Mesothelial cell of epicardium (in vitro differentiated cells): ENCODE results near the gene CDHR3. TPM values are rescaled to one million over a fixed set of nuclear protein-coding genes. Genes with fewer than 3 reads are reported as not detected.
"Not testable (repeated sequence)": the region's sequence is repeated elsewhere in the genome, so short reads cannot be mapped to it uniquely, and the experiment has no call there.

Experiments
- DNase-seq, 2 experiments: peaks; one replicate each; pipeline ENCODE4 v3.0.0; 2021; ENCODE audit warnings: low spot score in 2 of 2; ENCODE audit not compliant: unreplicated experiment in 2 of 2
- H3K27ac Mint-ChIP-seq: 2 replicates; pipeline ENCODE4 v1.8.0; 2021; ENCODE audit warnings: mixed read lengths
- H3K27me3 Mint-ChIP-seq: 2 replicates; pipeline ENCODE4 v1.8.0; 2021; ENCODE audit warnings: low read depth, mixed read lengths
- H3K36me3 Mint-ChIP-seq: 2 replicates; pipeline ENCODE4 v1.8.0; 2021; ENCODE audit warnings: mixed read lengths
- H3K4me1 Mint-ChIP-seq: 2 replicates; pipeline ENCODE4 v1.8.0; 2021; ENCODE audit warnings: mixed read lengths
- H3K4me3 Mint-ChIP-seq: 2 replicates; pipeline ENCODE4 v1.8.0; 2021; ENCODE audit warnings: mild to moderate bottlenecking, moderate library complexity, mixed read lengths
- H3K9me3 Mint-ChIP-seq: 2 replicates; pipeline ENCODE4 v1.8.0; 2021; ENCODE audit warnings: mixed read lengths
- total RNA-seq: library from RNA; stranded (reverse); gene quantifications from 3 replicates; pipeline ENCODE4 v1.2.1, GENCODE V29; 2021
- TF ChIP-seq, protein P1 (sequence below): fragments of 200-600 bp; sonication (generic); IDR thresholded peaks from one replicate; pipeline ENCODE4 v1.5.0; 2021; ENCODE audit warnings: antibody characterized with exemption; ENCODE audit not compliant: unreplicated experiment

Gene CDHR3
- total RNA-seq, 1 donor from 2014 or later: 3.2 TPM

DNA sequence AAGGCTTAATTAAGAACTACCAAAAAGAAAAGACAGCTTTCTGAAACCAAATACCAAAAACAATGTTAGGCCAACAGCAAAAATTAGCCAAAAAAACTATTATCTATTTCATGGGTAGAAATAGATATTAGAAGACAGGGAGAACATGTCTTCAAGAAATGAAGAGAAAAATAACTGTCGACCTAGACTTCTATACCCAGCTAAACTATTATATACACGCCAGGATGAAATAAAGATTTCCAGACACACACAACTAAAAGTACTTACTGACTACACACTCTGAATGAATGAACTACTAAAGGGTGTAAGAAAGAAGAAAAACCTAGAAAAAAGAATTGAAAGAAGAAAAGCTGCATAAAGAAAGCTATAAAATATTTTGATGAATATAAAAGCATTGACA is 11.5 kb upstream of the CDHR3 start:
- no peak overlapping the region for H3K27ac Mint-ChIP-seq
- H3K27me3 Mint-ChIP-seq: peaks cover 3% of the 10 kb centered on the region
- H3K36me3 Mint-ChIP-seq: no peaks in the 10 kb centered on the region
- no peaks in the 10 kb centered on the region for H3K4me1 Mint-ChIP-seq
- H3K9me3 Mint-ChIP-seq: peaks cover 15% of the 10 kb centered on the region
- TF ChIP-seq, protein P1, sequence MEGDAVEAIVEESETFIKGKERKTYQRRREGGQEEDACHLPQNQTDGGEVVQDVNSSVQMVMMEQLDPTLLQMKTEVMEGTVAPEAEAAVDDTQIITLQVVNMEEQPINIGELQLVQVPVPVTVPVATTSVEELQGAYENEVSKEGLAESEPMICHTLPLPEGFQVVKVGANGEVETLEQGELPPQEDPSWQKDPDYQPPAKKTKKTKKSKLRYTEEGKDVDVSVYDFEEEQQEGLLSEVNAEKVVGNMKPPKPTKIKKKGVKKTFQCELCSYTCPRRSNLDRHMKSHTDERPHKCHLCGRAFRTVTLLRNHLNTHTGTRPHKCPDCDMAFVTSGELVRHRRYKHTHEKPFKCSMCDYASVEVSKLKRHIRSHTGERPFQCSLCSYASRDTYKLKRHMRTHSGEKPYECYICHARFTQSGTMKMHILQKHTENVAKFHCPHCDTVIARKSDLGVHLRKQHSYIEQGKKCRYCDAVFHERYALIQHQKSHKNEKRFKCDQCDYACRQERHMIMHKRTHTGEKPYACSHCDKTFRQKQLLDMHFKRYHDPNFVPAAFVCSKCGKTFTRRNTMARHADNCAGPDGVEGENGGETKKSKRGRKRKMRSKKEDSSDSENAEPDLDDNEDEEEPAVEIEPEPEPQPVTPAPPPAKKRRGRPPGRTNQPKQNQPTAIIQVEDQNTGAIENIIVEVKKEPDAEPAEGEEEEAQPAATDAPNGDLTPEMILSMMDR: no peak
- no peak for DNase-seq
- H3K4me3 Mint-ChIP-seq: no peak overlapping the region

DNA sequence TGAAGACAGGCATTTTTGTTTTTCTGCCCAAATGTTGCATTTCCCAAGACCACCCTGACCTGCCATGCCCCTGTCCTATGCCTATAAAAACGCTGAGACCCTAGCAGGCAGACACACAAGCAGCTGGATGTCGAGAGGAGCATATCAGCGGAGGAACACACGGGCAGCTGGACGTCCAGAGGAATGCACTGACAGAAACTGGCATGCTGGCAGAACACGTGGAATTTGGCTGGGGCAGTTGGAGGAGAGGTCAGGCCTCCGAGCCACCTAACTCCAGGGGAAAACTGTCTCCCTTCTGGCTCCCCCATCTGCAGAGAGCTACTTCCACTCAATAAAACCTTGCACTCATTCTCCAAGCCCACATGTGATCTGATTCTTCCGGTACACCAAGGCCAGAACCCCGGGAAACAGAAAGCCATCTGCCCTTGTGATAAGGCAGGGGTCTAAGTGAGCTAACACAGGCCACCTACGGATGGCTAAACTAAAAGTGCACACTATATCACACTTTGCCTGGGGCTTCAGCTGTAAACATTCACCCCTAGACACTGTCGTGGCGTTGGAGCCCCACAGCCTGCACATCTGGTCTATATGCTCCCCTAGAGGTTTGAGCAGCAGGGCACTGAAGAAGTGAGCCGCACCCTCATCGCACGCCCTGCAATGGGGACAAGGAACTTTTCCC is 10.0 kb upstream of the CDHR3 start:
- no peak overlapping the region for H3K4me3 Mint-ChIP-seq
- H3K27ac Mint-ChIP-seq: no peak overlapping the region
- DNase-seq: no peak
- TF ChIP-seq, protein P1: no peak
- no peaks in the 10 kb centered on the region for H3K27me3 Mint-ChIP-seq
- H3K36me3 Mint-ChIP-seq: no peaks in the 10 kb centered on the region
- H3K9me3 Mint-ChIP-seq: peaks cover 15% of the 10 kb centered on the region
- H3K4me1 Mint-ChIP-seq: no peaks in the 10 kb centered on the region

DNA sequence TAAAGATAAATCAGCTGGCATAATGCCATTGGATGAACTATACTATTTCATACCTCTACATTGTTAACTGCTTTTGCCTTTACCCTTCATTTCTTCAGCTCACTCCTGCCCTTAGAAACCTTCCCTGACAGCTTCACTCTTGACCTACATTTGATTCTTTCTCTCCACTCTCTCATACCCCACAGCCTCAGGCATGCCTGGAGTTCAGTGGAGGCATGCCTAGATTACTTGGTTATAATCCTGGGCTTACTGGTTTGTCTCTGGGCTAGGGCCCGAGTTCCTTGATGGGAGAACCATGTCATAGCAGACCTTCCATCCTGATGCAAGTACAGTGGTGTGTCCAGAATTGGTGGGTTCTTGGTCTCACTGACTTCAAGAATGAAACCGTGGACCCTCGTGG is 8.4 kb upstream of the CDHR3 start:
- Mint-ChIP-seq H3K4me1 (no peaks in the 10 kb centered on the region), H3K27ac (no peak overlapping the region), H3K36me3 (no peaks in the 10 kb centered on the region), H3K4me3 (no peak overlapping the region), H3K27me3 (no peaks in the 10 kb centered on the region), H3K9me3 (peaks cover 15% of the 10 kb centered on the region)
- no peak for DNase-seq
- TF ChIP-seq, protein P1: no peak

DNA sequence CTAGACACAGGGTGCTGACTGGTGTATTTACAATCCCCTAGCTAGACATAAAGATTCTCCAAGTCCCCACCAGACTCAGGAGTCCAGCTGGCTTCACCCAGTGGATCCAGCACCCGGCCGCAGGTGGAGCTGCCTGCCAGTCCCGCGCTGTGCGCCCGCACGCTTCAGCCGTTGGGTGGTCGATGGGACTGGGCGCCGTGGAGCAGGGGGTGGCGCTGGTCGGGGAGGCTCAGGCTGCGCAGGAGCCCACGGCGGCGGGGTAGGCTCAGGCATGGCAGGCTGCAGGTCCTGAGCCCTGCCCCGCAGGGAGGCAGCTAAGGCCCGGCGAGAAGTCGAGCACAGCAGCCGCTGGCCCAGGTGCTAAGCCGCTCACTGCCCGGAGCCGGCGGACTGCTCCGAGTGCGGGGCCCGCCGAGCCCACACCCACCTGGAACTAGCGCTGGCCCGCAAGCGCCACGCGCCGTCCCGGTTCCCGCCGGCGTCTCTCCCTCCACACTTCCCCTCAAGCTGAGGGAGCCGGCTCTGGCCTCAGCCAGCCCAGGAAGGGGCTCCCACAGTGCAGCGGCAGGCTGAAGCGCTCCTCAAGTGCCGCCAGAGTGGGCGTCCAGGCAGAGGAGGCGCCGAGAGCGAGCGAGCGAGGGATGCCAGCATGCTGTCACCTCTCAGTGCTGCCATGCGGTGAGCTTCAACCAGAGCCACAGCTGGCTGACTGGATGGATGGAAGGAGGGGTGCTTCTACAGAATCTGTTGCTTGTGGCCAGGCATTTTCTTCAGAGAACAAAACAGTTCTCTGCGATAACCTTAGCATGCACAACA is 7.2 kb upstream of the CDHR3 start:
- H3K4me1 Mint-ChIP-seq, H3K27ac Mint-ChIP-seq, DNase-seq, H3K27me3 Mint-ChIP-seq, H3K36me3 Mint-ChIP-seq, H3K4me3 Mint-ChIP-seq: not testable (repeated sequence)
- H3K9me3 Mint-ChIP-seq: peaks cover 15% of the 10 kb centered on the region

DNA sequence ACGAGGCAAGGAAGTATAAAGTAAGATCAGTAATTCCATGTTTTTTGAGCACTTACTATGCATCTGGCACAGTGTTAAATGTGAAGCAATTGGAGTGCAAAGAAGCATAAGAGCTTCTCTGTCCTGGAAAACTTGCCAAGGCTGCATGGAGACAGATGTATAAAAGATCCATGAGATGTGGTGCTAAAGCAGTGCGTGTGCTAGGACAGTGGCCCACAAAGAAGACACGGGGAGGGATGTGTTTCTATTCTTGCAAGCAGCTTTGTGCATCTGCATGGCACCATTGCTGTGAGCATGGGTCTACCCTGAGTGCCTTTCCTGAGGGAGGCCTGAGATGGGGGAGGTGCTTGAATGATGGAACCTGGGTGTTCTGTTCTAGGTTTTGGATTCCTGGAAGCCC is 5.1 kb upstream of the CDHR3 start:
- Mint-ChIP-seq H3K36me3 (no peaks in the 10 kb centered on the region), H3K4me1 (no peaks in the 10 kb centered on the region), H3K4me3 (no peak overlapping the region), H3K27me3 (no peaks in the 10 kb centered on the region), H3K27ac (no peak overlapping the region), H3K9me3 (peaks cover 4% of the 10 kb centered on the region)
- TF ChIP-seq, protein P1: no peak
- DNase-seq: no peak

DNA sequence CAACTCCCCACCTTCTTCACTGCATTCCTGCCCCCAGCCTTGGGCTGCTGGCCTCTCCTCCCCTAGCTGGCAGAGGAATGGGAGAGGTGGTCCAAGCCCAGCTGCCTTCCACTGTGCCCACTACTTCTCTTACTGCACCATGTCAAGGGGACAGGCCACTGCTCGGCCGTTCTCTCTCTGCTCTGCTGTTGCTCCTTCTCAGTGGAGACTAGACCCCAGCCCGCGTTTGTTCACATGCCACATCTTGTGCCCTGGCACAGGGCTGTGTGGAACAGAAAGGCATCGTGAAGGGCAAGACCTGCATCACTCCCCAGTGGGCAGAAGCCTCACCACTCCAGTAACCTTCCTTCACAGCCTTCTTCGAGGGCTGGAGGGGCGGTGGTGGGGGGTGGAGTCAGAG is 711 bp upstream of the CDHR3 start:
- Mint-ChIP-seq H3K9me3 (no peaks in the 10 kb centered on the region), H3K27me3 (no peaks in the 10 kb centered on the region), H3K4me1 (no peaks in the 10 kb centered on the region), H3K36me3 (no peaks in the 10 kb centered on the region), H3K27ac (no peak overlapping the region), H3K4me3 (no peak overlapping the region)
- TF ChIP-seq, protein P1: no peak
- no peak for DNase-seq
